Stimulated activated CD8-positive, alpha-beta memory T cell treated with anti-CD3 and anti-CD28 coated beads, Interleukin-7, amount 100 ng/mL, for 1 hour (primary cell): ENCODE measurements around the gene MGLL.
A peak's percentile ranks its signal among the peaks of the same experiment; 100 is the strongest.

Experiments used
- DNase-seq, 2 donors: peaks; one replicate each; pipeline ENCODE4 v3.0.0-alpha.2; 2020; ENCODE audit warnings: low read depth in 2 of 2

The MGLL gene

DNA sequence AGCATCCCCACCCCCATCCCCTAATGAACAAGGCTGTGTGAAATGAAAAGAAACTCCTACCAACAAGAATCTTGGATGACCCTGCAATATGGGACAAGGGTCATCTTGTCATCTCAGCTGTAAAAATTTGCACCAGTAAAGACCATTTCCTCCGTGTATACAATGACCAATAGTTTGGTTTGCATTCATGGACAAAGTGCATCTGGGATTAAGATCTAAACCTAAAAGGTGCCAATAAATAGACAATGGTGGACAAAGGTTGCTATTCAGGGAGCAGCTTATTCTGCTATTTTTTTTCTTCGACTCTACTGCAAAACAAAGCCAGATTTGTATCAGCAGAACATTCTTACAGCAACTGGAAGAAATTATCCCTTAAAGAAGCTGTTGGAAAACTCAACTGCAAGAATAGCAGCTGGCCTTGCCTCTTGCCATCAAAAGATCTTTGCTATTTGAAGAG lies 8.0 kb downstream of the MGLL start:
- DNase-seq: no peak

DNA sequence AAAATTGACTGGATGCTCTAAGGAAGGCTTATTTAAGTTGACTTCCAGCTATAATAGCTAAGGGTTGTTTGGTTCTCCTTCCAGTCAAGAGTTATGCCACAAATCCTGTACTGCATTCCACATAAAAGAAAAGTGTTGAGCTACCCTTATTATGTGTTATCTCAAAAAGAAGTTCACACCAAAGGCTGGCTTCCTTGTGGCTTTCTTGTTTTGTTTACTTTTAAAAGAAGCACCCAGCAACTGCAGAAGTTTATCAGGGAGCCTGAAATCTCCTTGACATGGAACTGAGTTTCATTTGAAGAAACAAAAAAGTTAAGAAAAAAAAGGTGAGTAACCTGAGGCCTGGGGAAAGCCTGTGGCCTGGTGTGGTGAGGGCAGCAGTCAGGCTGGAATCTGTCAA lies 10.2 kb downstream of the MGLL start:
- no peak for DNase-seq

DNA sequence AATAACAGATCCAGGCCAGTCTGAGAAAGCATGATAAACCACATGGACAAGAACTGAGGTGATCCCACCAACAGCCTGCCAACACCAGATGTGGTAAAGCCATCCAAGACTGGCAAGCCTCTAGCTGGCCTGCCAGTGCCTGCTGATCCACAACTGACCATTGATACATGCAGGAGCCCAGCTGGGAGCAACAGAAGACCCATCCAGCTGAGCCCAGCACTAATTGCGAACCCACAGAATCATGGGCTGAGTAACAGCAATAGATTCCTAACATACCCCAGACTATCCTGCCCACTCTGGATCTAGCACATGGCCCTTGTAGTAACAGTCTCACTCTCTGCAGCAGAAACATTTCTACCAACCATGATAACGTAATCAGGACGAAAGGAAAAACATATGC lies 10.6 kb downstream of the MGLL start:
- DNase-seq: no peak

DNA sequence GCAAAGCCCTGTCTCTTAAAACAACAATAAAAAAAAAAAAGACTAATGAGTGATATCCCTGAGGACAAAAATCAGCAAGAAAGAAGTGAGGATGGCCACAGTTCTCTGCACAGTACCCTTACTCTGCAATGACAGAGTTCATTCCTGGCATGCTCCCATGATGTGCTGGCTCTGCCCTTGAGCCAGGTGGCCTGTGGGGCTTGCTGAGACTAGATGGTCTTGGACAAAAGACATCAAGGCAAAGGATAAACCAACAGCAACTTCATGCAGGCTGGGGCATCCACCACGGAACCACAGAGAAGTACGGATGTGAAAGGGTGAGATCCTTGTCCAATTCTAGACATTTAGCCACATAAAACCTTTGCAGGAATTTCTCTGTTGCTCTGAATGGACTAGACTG lies 12.7 kb downstream of the MGLL start:
- DNase-seq: no peak

GRCh38 chr3:127809211-127809610 lies 13.1 kb downstream of the MGLL start:
- no peak for DNase-seq

DNA sequence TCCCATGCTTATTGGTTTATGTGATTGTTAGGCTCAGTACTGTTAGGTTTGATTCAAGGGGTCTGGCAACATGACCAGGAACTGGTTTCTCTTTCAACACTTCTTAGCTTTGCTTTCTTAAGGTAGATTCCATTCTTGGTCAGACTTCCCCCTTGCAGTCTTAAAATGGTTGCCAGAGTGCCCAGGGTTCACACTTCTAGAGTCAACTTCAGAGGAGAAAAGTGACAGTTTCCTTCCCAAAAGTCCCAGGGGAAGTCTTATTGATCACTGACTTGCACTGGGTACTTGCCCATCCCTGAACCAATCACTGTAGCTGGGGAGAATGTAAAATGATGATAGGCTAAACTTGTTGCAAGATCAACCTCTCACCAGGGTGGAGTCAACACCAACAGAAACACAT lies 14.1 kb downstream of the MGLL start:
- DNase-seq: no peak

- DNase-seq: no peak
Measured at GRCh38 chr3:127805026-127805753, 17.1 kb downstream of the MGLL start.

- DNase-seq: no peak
Measured at GRCh38 chr3:127804141-127804540, 18.2 kb downstream of the MGLL start.

- no peak for DNase-seq
Measured at GRCh38 chr3:127803619-127804018, 18.7 kb downstream of the MGLL start.

DNA sequence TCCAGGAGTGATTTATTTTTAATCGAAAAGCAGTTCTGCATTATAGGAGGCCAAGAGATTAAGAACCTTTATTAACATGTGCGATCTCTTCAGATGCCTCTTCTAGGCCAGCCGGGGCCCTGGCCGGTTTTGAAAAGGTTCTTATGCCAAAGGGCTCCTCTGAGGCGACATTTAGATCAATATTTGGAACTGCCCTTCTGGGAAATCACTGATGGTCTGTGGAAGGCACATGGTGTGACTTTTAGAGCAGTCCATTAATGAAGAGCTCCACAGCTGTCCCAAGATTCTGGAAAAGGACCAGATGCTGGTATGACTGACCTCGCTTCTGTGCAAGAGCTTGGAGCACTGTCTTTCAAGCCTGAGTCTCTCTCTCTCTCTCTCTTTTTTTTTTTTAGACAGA lies 19.7 kb downstream of the MGLL start:
- no peak for DNase-seq

GRCh38 chr3:127801731-127802313 lies 20.5 kb downstream of the MGLL start:
- DNase-seq: no peak

DNA sequence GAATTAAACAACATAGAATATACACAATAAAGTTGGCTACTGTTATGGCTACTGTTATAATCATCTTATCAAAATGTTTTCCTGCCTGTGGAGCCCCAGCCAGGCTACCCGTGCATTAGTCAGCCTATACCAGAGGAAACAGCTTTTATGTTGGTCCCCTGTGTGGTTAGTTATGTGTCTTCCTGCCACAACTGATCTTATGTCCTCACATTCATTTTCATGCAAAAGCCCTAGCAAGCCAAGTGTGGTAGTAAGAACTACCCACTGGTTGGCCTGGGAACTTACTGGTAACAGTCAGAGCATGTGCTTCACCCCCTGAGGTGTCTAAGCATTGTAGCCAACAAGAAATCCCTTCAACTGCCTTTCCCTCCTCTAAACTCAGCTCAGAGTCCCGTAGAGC lies 21.8 kb downstream of the MGLL start:
- peak in 1 of 2 donors; percentile 2 for DNase-seq

GRCh38 chr3:127799476-127800222 lies 22.7 kb downstream of the MGLL start:
- no peak for DNase-seq

DNA sequence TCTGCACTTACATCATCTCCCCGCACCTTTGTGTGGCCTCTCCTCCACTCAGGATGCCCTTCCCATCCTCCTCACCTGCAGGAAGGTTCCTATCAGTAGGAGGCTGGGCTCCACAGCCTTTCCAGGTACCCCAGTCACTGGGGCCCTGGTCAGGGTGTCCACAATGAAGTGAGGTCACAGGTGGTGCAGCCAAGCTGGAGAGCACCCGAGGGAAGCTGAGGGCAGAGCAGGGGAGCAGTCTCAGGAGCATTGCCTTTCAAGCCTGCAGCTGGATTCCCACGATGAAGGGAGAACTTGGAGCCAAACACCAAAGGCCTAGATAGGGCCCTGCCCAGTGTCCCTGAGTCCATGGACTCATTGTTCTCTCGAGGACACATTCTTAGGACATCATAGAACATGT lies 23.6 kb downstream of the MGLL start:
- no peak for DNase-seq

- no peak for DNase-seq
Measured at GRCh38 chr3:127796831-127797150, 25.5 kb downstream of the MGLL start.

DNA sequence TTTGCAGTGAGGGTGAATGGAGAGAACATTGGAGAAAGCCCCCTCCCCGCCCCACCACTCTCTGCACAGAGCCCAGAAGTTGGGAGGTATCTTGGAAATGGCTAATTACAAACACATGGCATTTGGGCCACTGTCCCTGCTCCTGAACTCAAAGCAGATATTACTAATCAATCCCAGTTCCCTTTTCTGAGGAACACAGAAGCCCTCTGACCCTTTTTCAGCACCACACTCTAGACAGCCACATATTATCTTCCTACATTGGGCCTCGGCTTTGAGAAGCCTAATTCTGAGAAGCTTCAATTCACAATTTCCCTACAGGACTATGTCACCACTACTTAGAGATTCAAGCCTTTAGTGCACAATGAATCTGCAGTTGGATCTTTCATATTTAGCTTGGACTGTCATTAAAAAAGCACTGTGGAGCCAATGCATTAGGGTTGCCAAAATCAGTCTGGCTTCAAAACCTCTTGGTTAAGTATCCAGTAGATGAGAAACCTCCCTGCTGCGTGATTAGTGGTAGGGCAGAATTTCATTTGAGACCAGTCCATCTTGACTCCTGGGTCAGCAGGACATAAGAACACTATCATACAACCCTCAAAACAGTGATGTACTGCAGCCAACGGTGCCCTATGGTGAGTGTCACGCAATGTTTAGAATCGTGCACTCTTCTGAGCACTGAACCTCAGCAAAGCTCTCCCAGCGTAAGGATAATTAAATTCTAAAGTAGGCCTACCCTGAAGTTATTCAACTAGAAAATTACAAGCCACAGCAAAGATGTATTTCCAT lies 26.1 kb downstream of the MGLL start:
- no peak for DNase-seq

- DNase-seq: no peak
Measured at GRCh38 chr3:127794972-127795371, 27.3 kb downstream of the MGLL start.

GRCh38 chr3:127794402-127794801 lies 27.9 kb downstream of the MGLL start:
- no peak for DNase-seq

GRCh38 chr3:127792541-127793292 lies 29.6 kb downstream of the MGLL start:
- no peak for DNase-seq

- no peak for DNase-seq
Measured at GRCh38 chr3:127791221-127791913, 30.9 kb downstream of the MGLL start.

GRCh38 chr3:127790882-127791183 lies 31.5 kb downstream of the MGLL start:
- no peak for DNase-seq
